ENCODE results near the gene CDK7.

CDK7 gene

DNA sequence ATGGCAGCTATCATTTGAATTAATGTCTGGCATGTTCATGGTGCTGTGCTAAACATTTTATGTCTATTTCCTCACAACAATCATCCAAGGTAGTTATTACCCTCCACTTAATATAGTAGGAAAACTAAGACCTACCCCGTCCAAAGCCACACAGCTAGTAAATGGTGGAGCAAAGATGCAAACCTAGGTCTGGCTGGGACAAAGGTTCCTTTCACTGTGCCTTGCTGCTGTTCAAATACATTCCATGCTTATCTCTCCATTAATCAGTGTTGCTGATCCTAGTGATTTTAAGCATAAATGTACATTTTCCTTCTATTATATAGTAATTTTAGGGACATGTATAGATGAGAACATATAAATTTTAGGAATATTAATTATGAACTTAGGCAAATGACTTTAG, 59.2 kb downstream of the CDK7 start:
- no peak for DNase-seq (ENCODE audit: low spot score)

DNA sequence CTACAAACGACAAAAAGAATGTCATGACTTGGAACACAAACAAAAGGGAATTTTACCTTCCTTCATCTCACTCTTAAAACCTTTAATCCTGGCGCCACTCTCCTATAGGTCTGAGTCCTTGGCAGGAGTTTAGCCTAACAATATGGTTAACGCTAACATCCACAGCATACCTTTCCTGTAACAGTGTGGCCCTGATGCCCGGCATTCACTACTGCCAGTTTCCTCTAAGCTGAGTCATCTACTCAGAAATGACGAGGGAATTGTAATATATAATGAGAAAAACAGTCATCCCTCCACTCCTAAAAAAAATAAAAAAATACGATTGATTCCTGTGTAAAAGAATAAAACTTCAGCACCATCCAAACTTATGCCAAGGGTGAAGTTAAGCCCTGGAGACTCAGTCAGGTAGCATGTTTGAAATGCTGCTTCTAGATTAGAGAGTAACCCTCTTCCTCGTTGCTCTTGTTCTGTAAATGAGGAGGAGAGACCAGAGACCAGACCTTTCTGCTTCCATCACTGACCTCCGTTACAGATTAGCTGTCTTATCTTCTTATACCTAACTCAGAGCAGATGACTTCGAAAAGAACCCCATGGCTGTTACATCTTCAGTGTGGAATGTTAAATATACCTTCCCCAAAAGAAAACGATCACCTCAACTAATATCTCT, 60.5 kb downstream of the CDK7 start:
- no peak for DNase-seq (ENCODE audit: low spot score)

DNA sequence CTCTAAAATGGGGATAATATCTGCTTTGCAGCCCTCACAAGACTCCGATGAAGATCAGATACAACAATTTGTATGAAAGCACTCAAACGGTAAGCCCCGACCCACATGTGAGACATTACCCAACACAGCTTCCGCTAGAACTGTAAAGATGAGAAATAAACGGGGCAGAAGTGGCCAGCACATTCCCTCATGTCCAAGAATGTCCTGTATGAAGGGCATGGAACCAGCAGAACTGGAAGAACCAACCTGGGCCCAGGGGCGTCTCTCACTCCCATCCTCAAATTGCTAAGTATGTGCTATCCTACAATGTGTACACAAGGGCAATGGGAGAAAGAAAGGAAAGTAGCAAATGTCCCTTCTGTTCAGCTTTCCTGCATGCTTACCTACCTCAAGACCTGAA, 64.9 kb downstream of the CDK7 start:
- DNase-seq (ENCODE audit: low spot score) = no peak

DNA sequence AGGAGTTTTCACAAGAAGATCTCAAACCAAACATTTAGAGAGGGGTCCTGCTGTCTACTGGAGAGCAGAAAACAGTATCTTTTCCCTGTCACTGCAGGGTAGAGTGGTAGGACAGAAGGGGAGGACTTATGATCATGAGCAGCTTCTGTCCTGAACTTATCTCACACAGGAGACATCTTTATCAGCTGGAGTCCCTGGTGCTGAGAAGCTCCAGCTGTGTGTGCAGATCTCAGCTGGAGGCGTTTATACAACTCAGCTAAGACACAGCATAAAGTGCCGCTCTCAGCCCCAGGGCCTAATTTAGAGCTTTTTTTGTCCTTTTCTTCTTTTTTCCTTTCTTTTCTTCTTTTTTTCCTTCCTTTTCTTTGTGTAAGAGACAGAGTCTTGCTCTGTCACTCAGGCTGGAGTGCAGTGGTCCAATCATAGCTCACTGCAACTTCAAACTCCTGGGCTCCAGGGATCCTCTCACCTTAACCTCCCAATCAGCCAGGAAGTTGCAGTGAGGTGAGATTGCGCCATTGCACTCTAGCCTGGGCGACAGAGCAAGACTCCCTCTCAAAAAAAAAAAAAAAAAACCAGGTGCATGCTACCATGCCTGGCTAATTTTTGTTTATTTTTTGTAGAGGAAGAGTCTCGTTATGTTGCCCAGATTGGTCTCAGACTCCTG, 66.0 kb downstream of the CDK7 start:
- no peak for DNase-seq (ENCODE audit: low spot score)

DNA sequence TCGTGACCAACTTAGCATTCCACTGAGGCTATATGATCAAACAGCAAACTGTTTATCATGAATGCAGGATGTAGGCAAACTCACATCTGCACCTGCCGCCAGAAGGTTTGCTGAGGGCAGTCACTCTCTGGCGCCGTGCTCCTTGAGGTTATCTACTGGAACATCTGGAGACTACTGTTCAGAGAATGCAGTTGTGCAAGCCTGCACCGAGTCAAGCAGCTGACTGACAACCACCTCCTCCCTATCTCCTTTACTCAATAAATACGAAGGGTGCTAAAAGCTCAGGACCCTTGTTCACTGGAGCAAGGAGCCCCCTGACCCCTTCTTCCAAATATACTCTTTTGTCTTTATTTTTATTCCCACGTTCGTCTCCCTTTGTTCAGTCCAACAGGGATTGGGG, 70.8 kb downstream of the CDK7 start:
- no peak for DNase-seq (ENCODE audit: low spot score)

GRCh38 chr5:69308046-69308553, 73.4 kb downstream of the CDK7 start:
- no peak for DNase-seq (ENCODE audit: low spot score)

DNA sequence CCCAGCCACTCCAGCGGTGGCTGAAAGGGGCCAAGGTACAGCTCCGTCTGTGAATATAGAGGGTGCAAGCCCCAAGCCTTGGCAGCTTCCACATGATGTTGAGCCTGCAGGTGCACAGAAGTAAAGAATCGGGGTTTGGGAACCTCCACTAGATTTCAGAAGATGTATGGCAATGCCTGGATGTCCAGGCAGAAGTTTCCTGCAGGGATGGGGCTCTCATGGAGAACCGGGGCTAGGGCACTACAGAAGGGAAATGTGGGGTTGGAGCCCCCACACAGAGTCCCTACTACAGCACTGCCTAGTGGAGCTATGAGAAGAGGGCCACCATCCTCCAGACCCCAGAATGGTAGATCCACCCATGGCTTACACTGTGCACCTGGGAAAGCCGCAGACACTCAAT, 74.7 kb downstream of the CDK7 start:
- DNase-seq (ENCODE audit: low spot score) = no peak

DNA sequence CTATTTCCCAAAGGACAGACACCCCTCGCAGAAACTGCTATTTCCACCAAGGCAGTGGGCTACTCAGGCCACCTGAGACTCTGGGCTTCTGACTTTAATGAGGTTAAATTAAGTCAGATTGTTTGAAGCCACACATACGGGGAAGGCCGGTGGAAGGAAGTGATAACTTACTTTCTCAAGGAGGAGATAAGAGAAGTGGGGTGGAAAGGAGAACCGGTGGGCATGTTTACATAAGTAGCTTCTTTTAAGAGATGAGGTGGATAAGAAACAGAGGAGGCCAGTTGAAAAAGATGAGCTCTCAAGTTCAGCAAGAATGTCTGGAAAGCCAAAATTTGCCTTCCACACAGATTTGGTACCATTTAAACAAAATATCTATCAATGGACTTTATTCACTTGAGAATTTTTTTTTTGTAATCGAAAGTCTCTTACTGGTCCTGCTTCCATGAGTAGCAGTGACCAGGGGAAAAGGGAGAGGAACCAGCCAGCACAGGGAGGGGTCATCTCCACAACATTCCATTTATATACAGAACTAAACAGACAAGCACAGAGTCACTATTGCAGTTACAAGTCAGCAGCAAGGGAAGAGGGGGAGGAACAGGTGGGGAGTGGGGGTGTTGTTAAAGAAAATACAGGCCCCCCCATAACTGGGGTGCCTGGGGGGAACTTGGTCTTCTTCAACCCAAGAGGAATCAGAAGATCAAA, 77.9 kb downstream of the CDK7 start:
- DNase-seq (ENCODE audit: low spot score) = no peak

DNA sequence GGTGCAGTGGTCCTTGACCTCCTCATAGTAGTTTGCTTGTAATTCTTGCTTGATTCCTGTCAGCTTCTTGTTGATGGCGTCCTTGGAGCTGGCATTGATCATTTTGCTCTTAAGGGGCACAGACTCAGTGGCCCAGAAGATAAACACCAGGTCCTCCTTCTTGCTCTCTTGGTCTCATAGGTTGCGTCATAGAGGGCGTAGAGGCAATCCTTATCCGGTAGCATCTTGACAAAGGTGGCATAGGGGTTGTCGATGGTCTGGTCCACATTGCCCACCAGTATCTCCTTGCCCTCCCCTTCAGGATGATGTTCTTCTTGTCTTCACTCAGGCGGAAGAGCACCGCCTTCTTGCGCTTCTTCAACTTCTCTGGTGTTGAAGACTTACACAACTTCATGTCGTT, 78.7 kb downstream of the CDK7 start:
- no peak for DNase-seq (ENCODE audit: low spot score)

GRCh38 chr5:69315972-69316371, 81.3 kb downstream of the CDK7 start:
- DNase-seq (ENCODE audit: low spot score) = no peak

GRCh38 chr5:69317391-69317790, 82.7 kb downstream of the CDK7 start:
- no peak for DNase-seq (ENCODE audit: low spot score)

DNA sequence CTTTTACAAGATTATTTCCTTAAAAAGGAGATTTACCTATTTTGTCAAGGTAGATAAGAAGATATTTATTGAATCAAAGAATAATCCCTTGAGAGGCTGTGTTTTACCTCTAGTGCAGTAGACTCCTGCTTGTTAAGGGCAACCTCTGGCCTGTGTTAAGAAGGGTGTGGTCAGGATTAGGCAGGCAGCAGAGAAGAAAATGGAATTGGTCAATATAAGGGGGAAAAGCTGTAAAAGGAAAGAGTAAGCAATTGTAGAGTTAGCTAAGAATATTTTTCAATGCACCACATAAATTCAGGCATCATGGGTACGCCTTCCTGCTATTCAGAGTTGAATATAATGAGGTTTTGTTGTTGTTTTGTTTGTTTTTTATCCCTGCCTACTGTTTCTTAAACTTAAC, 91.7 kb downstream of the CDK7 start:
- DNase-seq (ENCODE audit: low spot score) = no peak

Measured in SW480 (cell line).